ENCODE data around the gene BORCS6. TPM values are rescaled to one million over a fixed set of nuclear protein-coding genes. Genes with fewer than 3 reads are reported as not detected.

BORCS6 gene
- total and polyA plus RNA-seq, 2 of the 13 experiments (the other 11 are each of a cell fraction or from before 2014, with no cell fraction given), result 2.0 to 5.1 TPM

GRCh38 chr17:8209907-8210760 lies 20.2 kb upstream of the BORCS6 start, which contains the start of gene AURKB (continued):
- TF ChIP-seq, protein P1, sequence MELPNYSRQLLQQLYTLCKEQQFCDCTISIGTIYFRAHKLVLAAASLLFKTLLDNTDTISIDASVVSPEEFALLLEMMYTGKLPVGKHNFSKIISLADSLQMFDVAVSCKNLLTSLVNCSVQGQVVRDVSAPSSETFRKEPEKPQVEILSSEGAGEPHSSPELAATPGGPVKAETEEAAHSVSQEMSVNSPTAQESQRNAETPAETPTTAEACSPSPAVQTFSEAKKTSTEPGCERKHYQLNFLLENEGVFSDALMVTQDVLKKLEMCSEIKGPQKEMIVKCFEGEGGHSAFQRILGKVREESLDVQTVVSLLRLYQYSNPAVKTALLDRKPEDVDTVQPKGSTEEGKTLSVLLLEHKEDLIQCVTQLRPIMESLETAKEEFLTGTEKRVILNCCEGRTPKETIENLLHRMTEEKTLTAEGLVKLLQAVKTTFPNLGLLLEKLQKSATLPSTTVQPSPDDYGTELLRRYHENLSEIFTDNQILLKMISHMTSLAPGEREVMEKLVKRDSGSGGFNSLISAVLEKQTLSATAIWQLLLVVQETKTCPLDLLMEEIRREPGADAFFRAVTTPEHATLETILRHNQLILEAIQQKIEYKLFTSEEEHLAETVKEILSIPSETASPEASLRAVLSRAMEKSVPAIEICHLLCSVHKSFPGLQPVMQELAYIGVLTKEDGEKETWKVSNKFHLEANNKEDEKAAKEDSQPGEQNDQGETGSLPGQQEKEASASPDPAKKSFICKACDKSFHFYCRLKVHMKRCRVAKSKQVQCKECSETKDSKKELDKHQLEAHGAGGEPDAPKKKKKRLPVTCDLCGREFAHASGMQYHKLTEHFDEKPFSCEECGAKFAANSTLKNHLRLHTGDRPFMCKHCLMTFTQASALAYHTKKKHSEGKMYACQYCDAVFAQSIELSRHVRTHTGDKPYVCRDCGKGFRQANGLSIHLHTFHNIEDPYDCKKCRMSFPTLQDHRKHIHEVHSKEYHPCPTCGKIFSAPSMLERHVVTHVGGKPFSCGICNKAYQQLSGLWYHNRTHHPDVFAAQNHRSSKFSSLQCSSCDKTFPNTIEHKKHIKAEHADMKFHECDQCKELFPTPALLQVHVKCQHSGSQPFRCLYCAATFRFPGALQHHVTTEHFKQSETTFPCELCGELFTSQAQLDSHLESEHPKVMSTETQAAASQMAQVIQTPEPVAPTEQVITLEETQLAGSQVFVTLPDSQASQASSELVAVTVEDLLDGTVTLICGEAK (IDR thresholded peaks at IDR 0.05), result no peak
- TF ChIP-seq, protein P1 (CRISPR knock-in tag; IDR thresholded peaks at IDR 0.05), result no peak
- no peak for TF ChIP-seq ZBTB26 (CRISPR knock-in tag; IDR thresholded peaks at IDR 0.05; ENCODE audit: borderline replicate concordance)
- no peak for TF ChIP-seq NFIB (CRISPR knock-in tag; IDR thresholded peaks at IDR 0.05; ENCODE audit: borderline replicate concordance)
- TF ChIP-seq ZNF713 (CRISPR knock-in tag; IDR thresholded peaks at IDR 0.05), result no peak; the same call in 1 of the 2 replicates
- TF ChIP-seq ZNF724P (CRISPR knock-in tag; IDR thresholded peaks at IDR 0.05; ENCODE audit: borderline replicate concordance), result peak; percentile 95
- TF ChIP-seq PRMT3 (CRISPR knock-in tag; IDR thresholded peaks at IDR 0.05; ENCODE audit: borderline replicate concordance, low read depth), result peak; percentile 81; the same call in 1 of the 2 replicates
- TF ChIP-seq ZNF576 (CRISPR knock-in tag; IDR thresholded peaks at IDR 0.05), result no peak
- no peak for TF ChIP-seq ZBTB49 (CRISPR knock-in tag; IDR thresholded peaks at IDR 0.05; ENCODE audit: borderline replicate concordance)
- TF ChIP-seq ZC3H13 (CRISPR knock-in tag; IDR thresholded peaks at IDR 0.05), result peak; percentile 87
- TF ChIP-seq AKAP8 (CRISPR knock-in tag; IDR thresholded peaks at IDR 0.05), result no peak
- no peak for TF ChIP-seq ATF6 (CRISPR knock-in tag; conservative IDR thresholded peaks at IDR 0.05)
- no peak for TF ChIP-seq ZNF652 (CRISPR knock-in tag; IDR thresholded peaks at IDR 0.05; ENCODE audit: borderline replicate concordance, low read depth)

Data from HepG2 (cell line).